Measurements from ENCODE around the gene PCAT6.

PCAT6 gene

DNA sequence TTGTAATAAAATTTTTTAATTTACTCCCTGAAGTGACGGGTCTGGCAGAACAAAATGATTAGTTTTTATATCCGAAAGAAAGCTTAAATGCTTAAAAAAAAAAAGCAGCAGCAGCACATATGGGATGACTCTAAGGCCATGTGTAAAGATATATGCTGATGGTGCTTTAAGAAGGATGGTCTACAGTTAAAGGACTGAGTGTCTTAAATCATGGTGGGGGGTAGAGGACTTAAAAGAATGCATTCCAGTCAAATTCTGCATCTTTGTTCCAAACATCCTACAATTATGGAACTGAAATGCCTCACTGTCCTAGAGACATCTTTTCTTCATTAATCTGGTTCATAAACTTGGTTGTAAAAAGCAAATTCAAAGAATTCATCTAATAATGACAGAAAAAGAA, 9.6 kb upstream of the PCAT6 start:
- H3K4me3 ChIP-seq (ENCODE audit: low read depth, low read length) = no peak overlapping the region
- TF ChIP-seq, protein P1, sequence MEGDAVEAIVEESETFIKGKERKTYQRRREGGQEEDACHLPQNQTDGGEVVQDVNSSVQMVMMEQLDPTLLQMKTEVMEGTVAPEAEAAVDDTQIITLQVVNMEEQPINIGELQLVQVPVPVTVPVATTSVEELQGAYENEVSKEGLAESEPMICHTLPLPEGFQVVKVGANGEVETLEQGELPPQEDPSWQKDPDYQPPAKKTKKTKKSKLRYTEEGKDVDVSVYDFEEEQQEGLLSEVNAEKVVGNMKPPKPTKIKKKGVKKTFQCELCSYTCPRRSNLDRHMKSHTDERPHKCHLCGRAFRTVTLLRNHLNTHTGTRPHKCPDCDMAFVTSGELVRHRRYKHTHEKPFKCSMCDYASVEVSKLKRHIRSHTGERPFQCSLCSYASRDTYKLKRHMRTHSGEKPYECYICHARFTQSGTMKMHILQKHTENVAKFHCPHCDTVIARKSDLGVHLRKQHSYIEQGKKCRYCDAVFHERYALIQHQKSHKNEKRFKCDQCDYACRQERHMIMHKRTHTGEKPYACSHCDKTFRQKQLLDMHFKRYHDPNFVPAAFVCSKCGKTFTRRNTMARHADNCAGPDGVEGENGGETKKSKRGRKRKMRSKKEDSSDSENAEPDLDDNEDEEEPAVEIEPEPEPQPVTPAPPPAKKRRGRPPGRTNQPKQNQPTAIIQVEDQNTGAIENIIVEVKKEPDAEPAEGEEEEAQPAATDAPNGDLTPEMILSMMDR (IDR thresholded peaks at IDR 0.05; ENCODE audit: insufficient read depth, low read depth, low read length, missing control alignments) = no peak
- no peak for DNase-seq (ENCODE audit: low read depth)

DNA sequence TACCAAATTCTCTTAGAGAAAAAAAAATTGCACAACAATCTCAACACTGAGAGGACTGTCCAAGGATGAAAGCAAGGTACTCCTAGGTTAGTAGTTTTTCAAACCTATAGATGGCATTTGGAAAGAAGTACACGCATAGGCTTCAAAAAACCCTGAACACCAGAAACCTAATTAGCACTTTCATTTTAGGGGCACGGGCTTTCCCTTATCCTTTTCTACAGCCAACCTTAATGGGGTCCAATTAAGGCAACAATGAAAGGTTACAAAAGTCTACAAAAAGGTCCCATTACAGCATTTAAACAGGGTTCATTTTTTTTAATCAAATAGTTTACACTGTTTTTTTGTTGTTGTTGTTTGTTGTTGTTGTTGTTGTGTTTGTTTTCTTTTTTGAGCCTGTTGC, 8.7 kb upstream of the PCAT6 start:
- no peak overlapping the region for H3K4me3 ChIP-seq (ENCODE audit: low read depth, low read length)
- TF ChIP-seq, protein P1 (IDR thresholded peaks at IDR 0.05; ENCODE audit: insufficient read depth, low read depth, low read length, missing control alignments) = no peak
- no peak for DNase-seq (ENCODE audit: low read depth)

DNA sequence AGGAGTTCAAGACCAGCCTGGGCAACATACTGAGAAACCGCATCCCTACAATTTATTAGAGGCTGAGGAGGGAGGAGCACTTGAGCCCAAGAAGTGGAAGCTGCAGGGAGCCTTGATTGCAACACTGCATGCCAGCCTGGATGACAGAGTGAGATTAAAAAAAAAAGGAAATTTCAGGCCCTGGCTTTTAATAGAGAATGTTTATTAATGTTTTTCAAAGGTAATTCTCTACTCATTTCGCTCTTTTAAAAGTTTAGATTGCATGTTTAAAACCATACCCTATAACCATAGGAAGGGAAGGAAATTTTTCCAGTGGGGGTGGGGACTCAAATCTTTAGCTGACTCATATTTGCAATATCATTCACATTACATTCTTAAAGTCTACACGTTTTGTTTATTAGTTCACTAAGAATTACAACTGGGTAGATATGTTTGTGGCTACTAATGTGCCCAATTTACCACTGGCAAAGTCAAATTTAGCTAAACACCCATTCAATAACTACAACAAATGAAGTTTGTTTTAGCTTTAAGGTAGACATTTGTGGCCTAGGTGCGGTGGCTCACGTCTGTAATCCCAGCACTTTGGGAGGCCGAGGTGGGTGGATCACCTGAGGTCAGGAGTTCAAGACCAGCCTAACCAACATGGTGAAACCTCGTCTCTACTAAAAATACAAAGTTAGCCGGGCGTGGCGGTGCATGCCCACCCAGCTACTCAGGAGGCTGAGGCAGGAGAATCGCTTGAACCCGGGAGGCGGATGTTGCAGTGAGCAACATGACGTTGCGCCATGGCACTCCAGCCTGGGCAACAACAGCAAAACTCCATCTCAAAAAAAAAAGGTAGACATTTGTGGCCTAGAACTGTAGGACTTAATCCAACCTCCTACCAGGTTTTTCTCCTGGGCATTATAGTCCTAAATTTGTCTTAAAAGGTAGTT, 7.5 kb upstream of the PCAT6 start:
- TF ChIP-seq, protein P1 (IDR thresholded peaks at IDR 0.05; ENCODE audit: insufficient read depth, low read depth, low read length, missing control alignments) = no peak
- H3K4me3 ChIP-seq (ENCODE audit: low read depth, low read length) = no peak overlapping the region
- DNase-seq (ENCODE audit: low read depth) = no peak

DNA sequence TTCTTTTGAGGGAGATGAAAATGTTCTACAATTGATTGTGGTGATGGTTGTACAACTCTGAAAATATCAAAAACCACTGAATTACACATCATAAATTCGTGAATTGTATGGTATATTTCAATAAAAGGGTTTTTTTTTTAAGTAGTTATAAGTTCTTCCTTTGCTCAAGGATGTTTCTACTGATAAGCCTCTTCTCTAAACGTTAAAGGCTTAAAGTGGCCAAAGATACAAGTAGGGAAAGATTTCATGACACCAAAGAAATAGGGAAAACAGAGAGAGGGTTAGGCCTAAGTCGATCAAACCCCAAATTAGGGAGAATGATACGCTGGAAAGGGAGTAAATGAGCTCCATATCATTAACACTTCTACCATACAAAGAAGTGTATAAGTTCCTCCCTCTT, 6.6 kb upstream of the PCAT6 start:
- TF ChIP-seq, protein P1 (IDR thresholded peaks at IDR 0.05; ENCODE audit: insufficient read depth, low read depth, low read length, missing control alignments) = no peak
- H3K4me3 ChIP-seq (ENCODE audit: low read depth, low read length) = no peak overlapping the region
- no peak for DNase-seq (ENCODE audit: low read depth)

DNA sequence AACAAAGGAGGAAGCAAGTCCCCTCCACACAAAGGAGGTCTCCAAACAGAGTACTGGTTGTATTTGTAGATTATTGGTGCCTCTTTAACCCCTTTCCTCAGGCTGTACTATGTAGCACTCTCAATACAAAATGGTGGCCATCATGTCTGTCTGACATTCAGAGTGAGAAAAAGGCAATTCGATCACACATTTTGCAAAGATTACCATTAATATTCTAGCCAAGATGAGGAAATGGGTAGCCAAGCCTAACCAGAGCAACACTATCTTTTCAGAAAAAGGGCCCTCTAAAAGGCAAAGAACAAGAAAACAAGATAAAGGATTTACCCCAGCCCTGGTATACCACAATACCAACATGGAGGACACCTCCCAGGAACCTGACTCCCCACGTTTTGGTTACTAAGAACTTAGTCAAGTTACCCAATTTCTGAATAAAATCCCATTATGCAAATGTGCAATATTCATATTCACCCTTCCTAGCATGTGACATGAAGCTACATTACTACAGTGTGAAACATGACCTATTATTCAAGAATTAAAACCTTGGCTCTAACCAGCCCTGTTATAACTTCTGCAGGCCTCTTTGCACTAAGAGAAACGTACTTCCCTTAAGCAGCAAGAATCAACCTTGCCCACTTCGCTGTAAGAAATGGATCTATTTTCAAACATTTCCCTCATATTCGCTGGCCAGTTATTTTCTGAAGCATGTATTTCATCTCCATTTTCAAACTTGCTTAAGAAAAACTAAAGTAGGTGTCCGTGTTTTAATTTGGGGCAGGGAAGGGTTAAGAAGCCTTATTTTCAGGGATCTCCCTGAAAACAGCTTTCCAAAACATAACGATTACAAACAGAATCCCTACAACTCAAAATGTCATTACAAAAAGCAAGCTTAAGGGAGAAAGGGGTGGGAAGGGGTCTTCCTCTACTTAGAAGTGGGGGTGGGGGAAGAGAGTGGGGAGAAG, 4.6 kb upstream of the PCAT6 start:
- DNase-seq (ENCODE audit: low read depth) = no peak
- H3K4me3 ChIP-seq (ENCODE audit: low read depth, low read length) = peak overlapping the region; percentile 60; the same call in 1 of the 2 replicates
- TF ChIP-seq, protein P1 (IDR thresholded peaks at IDR 0.05; ENCODE audit: insufficient read depth, low read depth, low read length, missing control alignments) = no peak

DNA sequence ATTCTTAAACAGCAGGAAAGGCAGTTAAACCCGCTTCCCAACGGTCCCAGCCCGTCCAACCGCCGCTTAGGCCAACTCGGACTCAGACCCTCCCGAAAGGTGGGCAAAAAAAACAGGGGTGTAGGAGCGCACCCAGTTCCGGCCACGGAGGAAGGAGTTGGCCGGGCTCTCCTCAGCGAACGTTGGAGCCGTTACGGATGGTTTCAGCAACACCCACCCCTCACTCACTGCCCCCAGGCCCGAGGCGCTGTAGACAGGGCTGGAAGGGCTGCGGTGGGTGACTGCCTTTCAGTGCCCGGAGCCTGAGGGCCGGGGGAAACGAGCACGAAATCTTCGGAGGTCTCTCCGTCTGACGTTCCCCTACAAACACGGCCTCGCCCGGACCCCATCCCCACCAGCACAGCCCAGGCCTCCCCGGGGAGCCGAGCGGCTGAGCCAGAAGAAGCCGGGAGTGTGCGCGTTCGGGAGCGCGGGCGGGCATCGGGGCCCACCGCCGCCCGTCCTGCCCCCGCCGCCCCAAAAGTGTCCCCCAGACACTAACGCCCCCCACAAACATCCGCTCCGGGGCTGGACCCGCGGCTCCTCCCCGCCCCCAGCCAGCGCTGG, 3.8 kb upstream of the PCAT6 start:
- no peak for DNase-seq (ENCODE audit: low read depth)
- TF ChIP-seq, protein P1 (IDR thresholded peaks at IDR 0.05; ENCODE audit: insufficient read depth, low read depth, low read length, missing control alignments) = no peak
- H3K4me3 ChIP-seq (ENCODE audit: low read depth, low read length) = peak overlapping the region; percentile 60
